ENCODE measurements around the gene SIRPA.

Gene SIRPA

DNA sequence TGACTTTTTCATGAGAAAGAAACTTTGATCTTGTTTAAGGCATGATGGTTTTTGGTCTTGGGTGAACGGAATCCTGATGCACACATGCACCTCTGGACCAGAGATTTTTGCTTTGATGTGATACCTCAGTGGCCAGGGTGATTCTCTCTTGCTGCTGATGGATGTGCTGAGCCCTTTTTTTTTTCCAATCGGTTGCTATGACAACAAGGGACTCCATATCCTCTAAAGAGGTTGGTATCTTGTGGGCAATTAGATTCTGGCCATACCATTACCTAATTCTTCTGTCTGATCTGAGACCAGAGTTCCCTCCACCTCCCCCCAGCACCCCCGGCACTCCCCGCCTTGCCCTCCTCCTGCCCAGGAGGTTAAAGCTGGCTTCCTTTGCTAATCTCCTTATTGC is 73.8 kb downstream of the SIRPA start:
- TF ChIP-seq, protein P1, sequence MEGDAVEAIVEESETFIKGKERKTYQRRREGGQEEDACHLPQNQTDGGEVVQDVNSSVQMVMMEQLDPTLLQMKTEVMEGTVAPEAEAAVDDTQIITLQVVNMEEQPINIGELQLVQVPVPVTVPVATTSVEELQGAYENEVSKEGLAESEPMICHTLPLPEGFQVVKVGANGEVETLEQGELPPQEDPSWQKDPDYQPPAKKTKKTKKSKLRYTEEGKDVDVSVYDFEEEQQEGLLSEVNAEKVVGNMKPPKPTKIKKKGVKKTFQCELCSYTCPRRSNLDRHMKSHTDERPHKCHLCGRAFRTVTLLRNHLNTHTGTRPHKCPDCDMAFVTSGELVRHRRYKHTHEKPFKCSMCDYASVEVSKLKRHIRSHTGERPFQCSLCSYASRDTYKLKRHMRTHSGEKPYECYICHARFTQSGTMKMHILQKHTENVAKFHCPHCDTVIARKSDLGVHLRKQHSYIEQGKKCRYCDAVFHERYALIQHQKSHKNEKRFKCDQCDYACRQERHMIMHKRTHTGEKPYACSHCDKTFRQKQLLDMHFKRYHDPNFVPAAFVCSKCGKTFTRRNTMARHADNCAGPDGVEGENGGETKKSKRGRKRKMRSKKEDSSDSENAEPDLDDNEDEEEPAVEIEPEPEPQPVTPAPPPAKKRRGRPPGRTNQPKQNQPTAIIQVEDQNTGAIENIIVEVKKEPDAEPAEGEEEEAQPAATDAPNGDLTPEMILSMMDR (IDR thresholded peaks at IDR 0.05; ENCODE audit: low read depth, low read length): no peak
- no peak overlapping the region for H3K4me3 ChIP-seq (ENCODE audit: low read depth, low read length)

DNA sequence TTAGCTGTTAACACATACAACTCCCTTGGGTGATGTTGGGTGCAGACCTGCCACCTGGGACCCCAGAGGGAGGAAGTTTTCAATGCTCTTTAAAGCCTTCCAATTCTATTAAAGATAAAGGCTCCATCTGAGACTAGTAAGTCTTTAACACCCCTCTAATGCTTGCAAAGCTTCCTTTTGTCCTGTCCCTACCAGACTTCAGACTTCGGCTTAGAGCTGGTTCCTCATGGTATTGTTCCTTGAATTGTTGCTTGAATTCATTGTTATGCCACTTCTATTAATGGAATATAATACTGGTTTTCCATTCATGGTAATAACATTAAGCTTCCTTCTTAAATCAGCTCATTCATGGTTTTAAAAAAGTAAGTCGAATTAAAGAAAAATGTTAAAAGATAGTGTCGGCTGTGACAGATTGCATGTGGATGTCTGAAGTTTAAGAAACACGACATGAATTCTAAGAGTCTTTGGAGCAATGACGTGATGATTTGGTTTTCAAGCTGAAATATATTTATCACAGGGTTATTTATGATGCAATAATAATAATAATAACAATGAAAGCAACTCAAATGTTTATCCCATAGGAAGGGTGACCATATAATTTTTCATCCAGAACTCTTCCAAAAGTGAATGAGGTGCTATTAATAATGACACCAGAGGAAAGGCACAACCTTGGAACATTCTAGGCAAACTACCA is 76.8 kb downstream of the SIRPA start:
- TF ChIP-seq, protein P1 (IDR thresholded peaks at IDR 0.05; ENCODE audit: low read depth, low read length): no peak
- no peak overlapping the region for H3K4me3 ChIP-seq (ENCODE audit: low read depth, low read length)

DNA sequence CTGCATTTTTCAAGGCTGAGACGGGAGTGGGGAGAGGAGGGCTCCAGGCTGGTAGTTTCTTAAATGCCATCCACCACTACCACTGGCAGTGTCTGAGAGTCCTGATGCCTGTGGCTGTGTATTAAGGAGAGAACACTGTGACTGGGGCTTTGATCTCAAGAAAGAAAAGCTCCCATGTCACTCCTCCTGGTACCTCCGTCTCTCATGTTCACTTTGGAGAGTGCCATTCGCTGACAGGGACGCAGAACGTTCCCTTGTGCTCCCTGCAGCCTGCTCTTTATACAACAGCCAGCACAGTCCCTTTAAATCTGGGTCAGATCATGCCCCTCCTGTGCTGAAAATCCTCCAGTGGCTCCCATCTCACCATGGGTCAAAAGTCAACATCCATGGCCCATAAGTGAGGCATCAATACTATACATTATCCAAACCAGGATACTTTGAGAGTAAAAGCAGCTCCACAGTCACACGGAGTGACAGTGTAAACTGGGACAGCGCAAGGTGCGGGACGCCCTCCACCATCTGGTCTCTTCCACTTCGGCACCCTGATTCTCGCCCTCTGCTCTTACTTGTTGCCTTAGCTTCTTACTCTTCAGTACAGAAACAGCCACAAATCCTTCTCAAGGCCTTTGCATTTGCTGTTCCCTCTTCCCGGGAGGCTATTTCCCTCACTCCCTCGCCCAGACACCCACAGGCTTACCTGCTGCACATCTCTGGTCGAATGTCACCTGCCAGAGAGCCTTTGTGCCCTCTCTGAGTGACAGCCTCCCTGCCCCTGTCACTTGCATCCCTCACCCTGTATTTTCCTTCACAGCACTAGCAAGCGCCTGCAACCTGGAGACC is 78.6 kb downstream of the SIRPA start:
- TF ChIP-seq, protein P1 (IDR thresholded peaks at IDR 0.05; ENCODE audit: low read depth, low read length): no peak

DNA sequence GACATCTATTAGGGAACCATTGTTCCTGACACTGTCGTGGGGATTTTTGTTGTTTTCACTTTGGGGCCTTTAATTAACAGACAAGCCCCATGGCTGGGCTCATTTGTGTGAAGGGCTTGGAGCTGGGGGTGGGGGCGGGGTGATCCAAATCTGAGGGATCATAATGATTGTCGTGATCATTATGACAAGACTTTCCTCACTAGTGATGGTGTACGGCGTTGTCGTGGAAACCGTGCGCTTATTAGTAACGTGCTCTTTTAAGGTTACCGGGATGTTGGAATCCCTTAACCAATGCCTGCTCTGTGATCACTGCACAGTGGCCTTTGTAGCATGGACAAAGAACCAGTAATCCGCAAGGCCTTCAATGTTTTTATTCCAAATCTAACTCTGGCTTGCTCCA is 80.1 kb downstream of the SIRPA start:
- H3K4me3 ChIP-seq (ENCODE audit: low read depth, low read length): no peak overlapping the region
- TF ChIP-seq, protein P1 (IDR thresholded peaks at IDR 0.05; ENCODE audit: low read depth, low read length): no peak

More for the DNA sequence above, 78.6 kb downstream of the SIRPA start:
- H3K4me3 ChIP-seq (ENCODE audit: low read depth, low read length): no peak overlapping the region

DNA sequence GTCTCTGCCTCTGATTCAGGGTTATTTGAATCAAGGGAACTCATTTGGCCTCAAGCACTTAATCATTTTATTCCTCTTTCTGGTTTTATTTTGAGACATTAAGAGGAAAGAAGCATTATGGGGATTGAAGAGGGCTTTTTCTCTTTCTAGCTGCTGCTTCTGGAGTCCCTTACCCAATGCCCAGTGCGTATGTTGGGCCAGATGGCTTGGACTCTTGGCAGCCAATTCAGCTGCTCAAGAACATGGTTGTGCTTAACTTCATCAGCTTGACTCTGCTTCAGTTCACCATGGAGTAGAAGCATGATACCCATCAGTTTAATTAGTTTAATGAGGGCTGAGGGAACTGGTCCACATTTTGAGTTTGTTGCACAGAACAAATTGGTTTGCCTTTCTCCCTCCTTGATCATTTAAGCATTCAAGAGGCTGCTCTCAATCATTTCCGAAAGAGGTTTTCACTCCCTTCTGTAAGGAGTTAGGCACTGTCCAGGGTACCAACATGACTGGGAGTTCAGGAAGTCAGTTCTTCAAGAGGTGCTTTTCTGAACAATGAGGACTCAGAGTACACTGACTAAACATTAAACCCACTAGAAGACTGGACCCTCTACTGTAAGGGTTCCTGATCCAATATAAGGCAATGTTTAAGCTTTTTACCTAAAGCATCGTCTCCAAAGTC is 84.0 kb downstream of the SIRPA start:
- TF ChIP-seq, protein P1 (IDR thresholded peaks at IDR 0.05; ENCODE audit: low read depth, low read length): no peak
- no peak overlapping the region for H3K4me3 ChIP-seq (ENCODE audit: low read depth, low read length)

DNA sequence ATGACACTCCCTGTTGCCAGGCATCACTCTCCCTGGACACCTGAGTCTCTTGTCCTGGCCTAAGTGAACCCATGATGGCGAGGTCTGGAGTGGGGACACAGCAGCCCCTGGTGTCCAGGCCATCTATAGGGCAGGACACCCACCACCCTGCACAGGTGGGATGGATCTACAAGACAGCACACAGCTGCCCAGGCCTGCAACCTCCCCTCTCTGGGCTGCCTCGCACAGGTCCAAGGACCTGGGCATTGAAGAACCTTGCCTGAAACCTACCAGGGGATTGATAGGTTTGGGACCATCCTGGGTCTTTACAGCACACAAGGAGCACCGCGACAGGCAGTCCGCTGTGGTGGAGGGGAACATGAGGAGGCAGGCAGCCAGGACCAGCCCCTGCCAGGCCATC is 87.5 kb downstream of the SIRPA start:
- TF ChIP-seq, protein P1 (IDR thresholded peaks at IDR 0.05; ENCODE audit: low read depth, low read length): no peak
- H3K4me3 ChIP-seq (ENCODE audit: low read depth, low read length): no peak overlapping the region
